Activated CD4-positive, alpha-beta T cell treated with anti-CD3 and anti-CD28 coated beads for 36 hours (primary cell): ENCODE data around the gene CXCL16. TPM values are rescaled to one million over a fixed set of nuclear protein-coding genes. Genes with fewer than 3 reads are reported as not detected.
A peak's percentile ranks its signal among the peaks of the same experiment; 100 is the strongest.

ENCODE experiments used
- ATAC-seq: fragments of 200-7000 bp; cut with Tn5 transposase; one replicate; pipeline ENCODE4 v1.10.0; 2021; ENCODE audit warnings: mild to moderate bottlenecking, moderate library complexity
- CTCF ChIA-PET: fragments of 350-600 bp; sonication (Branson Sonifier 250); formaldehyde crosslinking; loops from one replicate; lab custom pipeline; 2021; ENCODE audit warnings: antibody characterized with exemption; lab: Charles Lee
- POLR2A ChIA-PET: fragments of 350-600 bp; sonication (Branson Sonifier 250); formaldehyde crosslinking; loops from one replicate; lab custom pipeline; 2021; ENCODE audit warnings: antibody characterized with exemption, inconsistent platforms; lab: Charles Lee
- DNase-seq: peaks from one replicate; pipeline ENCODE4 v3.0.0-alpha.2; 2020
- H3K27ac Mint-ChIP-seq: one replicate; pipeline ENCODE4 v1.8.0; 2021; ENCODE audit warnings: mixed read lengths
- H3K27me3 Mint-ChIP-seq: one replicate; pipeline ENCODE4 v1.8.0; 2021; ENCODE audit warnings: mixed read lengths
- H3K36me3 Mint-ChIP-seq: one replicate; pipeline ENCODE4 v1.8.0; 2021; ENCODE audit warnings: low read depth, mixed read lengths
- H3K4me1 Mint-ChIP-seq: one replicate; pipeline ENCODE4 v1.8.0; 2021; ENCODE audit warnings: mixed read lengths
- H3K4me3 Mint-ChIP-seq: one replicate; pipeline ENCODE4 v1.8.0; 2021; ENCODE audit warnings: mild to moderate bottlenecking, moderate library complexity, mixed read lengths
- H3K9me3 Mint-ChIP-seq: one replicate; pipeline ENCODE4 v1.8.0; 2021; ENCODE audit warnings: low read depth, mixed read lengths
- intact Hi-C, 2 experiments: fragments of 100-400 bp; cut with DNase I in 1 of 2; cut with micrococcal nuclease in 1 of 2; formaldehyde crosslinking; loops; one replicate each; pipeline versions ENCODE4 v1.14.2 to v1.15.1; 2022 to 2024; cut with DNase I, micrococcal nuclease
- total RNA-seq, 2 experiments: library from RNA; stranded (reverse); gene quantifications; one replicate each; pipeline ENCODE4 v1.2.3, GENCODE V29; 2021

The CXCL16 gene
- total RNA-seq, 2 experiments from 2014 or later, result 1.7 to 2.5 TPM

DNA sequence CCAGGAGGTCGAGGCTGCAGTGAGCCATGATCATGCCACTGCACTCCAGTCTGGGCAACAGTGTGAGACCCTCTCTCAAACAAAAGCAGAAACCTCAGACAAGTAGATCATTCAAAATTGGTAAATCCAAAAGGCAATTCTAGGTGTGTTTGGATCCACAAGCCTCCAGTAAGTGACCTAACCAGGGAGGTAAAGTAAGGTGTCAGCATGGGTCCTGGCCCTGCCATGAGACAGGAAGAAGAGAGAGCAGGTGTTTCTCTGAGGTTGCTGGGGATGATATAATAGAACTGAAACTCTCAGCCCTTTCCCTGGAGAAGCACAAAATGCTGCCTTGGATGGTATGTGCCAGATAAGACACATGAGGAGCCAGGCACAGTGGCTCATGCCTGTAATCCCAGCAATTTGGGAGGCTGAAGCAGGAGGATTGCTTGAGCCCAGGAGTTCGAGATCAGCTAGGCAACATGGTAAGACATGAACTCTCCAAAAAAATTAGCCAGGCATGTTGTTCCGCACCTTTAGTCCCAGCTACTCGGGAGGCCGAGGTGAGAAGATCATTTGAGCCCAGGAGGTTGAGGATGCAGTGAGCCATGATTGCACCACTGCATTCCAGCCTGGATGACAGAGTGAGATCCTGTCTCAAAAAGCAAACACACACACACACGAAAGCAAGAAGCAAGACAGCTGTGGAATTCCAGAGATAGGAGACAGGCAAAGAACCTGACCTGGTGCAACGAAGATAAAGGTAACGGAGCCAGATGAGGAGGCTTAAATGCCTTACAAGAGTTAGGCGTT is 38.4 kb upstream of the CXCL16 start:
- ChIA-PET POLR2A (interaction anchor here (1.3 kb wide), 1 partner anchor 12 kb away, joined by 3 read pairs; no protein-coding TSS in a partner anchor), CTCF (interaction anchor here (0.5 kb wide), 1 partner anchor 147 kb away, joined by 3 read pairs; no protein-coding TSS in a partner anchor)
- Mint-ChIP-seq H3K27ac (no peak overlapping the region), H3K27me3 (peaks cover 22% of the 10 kb centered on the region), H3K4me1 (no peaks in the 10 kb centered on the region), H3K36me3 (no peaks in the 10 kb centered on the region), H3K9me3 (no peaks in the 10 kb centered on the region), H3K4me3 (no peak overlapping the region)
- no peak for DNase-seq
- intact Hi-C loops, result no loop called here
- no peak for ATAC-seq

DNA sequence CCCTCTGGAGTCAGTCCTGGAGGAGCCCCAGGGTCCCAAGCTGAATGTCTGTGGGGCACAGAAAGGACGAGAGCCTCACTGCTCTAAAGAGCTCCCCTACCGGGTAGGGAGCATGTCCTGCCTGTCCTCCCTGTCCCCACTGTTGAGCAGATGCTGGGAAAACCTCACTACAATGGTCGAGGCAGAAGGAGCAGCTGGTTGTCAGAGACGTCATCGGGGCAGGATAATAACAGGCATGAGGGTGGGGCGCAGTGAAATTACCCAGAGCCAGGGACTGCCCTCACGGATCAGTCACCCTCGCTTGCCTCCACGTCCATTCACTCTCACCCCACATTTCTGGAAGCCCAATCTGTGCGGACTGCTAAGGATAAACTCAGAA is 32.5 kb upstream of the CXCL16 start:
- no peak overlapping the region for H3K27ac Mint-ChIP-seq
- DNase-seq, result no peak
- H3K4me3 Mint-ChIP-seq, result no peak overlapping the region
- H3K9me3 Mint-ChIP-seq, result no peaks in the 10 kb centered on the region
- ChIA-PET POLR2A (no interaction called here), CTCF (no interaction called here)
- peaks cover 13% of the 10 kb centered on the region for H3K4me1 Mint-ChIP-seq
- ATAC-seq, result no peak
- peaks cover 7% of the 10 kb centered on the region for H3K27me3 Mint-ChIP-seq
- intact Hi-C loops, result no loop called here
- H3K36me3 Mint-ChIP-seq, result no peaks in the 10 kb centered on the region

DNA sequence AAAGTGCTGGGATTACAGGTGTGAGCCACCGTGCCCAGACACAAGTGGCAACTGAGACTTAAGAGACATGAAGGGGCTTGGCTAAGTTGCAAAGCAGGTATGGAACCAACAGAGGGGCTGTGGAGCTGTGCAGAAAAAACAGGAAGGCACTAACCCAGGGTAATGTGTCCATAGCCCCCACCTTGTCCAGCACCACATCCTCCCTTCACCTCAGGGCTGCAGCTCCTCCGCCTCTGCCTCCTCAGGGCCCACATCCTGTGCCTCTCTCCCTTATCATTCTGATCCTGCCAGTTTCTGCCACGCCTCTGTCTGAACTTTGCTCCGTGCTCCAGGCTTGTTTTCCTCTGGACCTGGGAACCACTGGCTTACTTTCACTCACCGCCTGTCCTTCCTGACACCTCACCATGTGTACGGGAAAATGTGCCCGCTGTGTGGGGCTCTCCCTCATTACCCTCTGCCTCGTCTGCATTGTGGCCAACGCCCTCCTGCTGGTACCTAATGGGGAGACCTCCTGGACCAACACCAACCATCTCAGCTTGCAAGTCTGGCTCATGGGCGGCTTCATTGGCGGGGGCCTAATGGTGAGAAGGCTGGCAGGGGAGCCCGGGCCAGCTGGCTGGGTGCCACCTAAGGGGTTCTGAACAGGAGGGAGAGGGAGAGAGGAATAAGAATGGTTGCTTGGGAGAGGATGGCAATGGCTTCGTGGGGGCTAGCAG is 31.9 kb upstream of the CXCL16 start, which contains the start of gene TM4SF5:
TM4SF5 (plus strand) TSS at position 368 of the 716 bp plus-strand sequence; CDS start at position 405, 37 bp downstream.
- Mint-ChIP-seq H3K4me1 (peaks cover 13% of the 10 kb centered on the region), H3K36me3 (no peaks in the 10 kb centered on the region), H3K27me3 (peaks cover 7% of the 10 kb centered on the region), H3K4me3 (no peak within 1 kb of the TSS), H3K27ac (no peak within 1 kb of the TSS), H3K9me3 (no peaks in the 10 kb centered on the region)
- CTCF ChIA-PET, result no interaction called here
- intact Hi-C loops, result no loop called here
- peak; percentile 60 for ATAC-seq
- POLR2A ChIA-PET, result no interaction called here
- DNase-seq, result peak; percentile 17

DNA sequence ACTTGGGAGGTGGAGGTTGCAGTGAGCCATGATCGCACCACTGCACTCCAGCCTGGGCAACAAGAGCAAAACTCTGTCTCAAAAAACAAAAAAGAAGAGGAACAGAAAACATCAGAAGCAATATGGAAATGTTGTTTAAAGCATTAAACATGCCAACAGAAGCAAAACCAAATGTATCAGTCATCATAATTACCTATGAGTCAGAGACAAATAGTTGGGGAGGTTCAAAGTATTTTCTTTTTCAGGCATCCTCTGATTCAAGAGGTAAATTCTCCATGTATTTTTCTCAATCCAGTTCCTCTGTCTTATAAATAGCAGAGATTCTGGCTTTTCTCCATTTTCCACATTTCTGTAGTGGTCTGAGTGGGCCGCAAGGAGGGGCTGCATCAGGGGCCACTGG is 29.9 kb upstream of the CXCL16 start:
- intact Hi-C loops, result no loop called here
- no peak for DNase-seq
- Mint-ChIP-seq H3K4me1 (peaks cover 13% of the 10 kb centered on the region), H3K27ac (no peak overlapping the region), H3K4me3 (no peak overlapping the region), H3K36me3 (no peaks in the 10 kb centered on the region), H3K27me3 (peaks cover 7% of the 10 kb centered on the region), H3K9me3 (no peaks in the 10 kb centered on the region)
- CTCF ChIA-PET, result interaction anchor here (1.6 kb wide), 1 partner anchor 13 kb away, joined by 3 read pairs; no protein-coding TSS in a partner anchor
- POLR2A ChIA-PET, result no interaction called here
- ATAC-seq, result peak; percentile 47

DNA sequence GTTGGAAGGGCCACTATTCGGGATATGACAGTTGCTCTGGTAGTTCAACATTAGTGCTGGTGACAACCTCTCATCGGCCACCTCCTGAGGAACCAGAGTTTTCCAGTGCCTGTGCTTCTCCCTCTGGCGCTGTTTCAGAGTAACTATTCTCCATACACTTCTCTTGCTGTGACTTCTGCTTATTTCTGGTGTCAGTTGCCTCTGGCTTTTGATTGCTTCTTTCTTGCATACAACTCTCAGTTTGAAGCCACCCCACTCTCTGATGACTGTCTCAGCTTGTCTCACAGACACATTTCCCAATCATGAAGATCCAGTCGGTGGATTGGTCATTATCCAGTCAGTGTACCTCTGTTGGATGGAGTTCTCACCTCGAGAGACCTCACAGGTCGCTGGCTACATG is 28.6 kb upstream of the CXCL16 start:
- H3K36me3 Mint-ChIP-seq, result no peaks in the 10 kb centered on the region
- H3K4me1 Mint-ChIP-seq, result peaks cover 13% of the 10 kb centered on the region
- H3K27ac Mint-ChIP-seq, result no peak overlapping the region
- ATAC-seq, result no peak
- POLR2A ChIA-PET, result no interaction called here
- CTCF ChIA-PET, result interaction anchor here (0.6 to 1.6 kb wide), 2 partner anchors 12 to 22 kb away, joined by 3 read pairs; no protein-coding TSS in a partner anchor
- intact Hi-C loops, result no loop called here
- DNase-seq, result no peak
- no peak overlapping the region for H3K4me3 Mint-ChIP-seq
- H3K9me3 Mint-ChIP-seq, result no peaks in the 10 kb centered on the region
- peaks cover 7% of the 10 kb centered on the region for H3K27me3 Mint-ChIP-seq

DNA sequence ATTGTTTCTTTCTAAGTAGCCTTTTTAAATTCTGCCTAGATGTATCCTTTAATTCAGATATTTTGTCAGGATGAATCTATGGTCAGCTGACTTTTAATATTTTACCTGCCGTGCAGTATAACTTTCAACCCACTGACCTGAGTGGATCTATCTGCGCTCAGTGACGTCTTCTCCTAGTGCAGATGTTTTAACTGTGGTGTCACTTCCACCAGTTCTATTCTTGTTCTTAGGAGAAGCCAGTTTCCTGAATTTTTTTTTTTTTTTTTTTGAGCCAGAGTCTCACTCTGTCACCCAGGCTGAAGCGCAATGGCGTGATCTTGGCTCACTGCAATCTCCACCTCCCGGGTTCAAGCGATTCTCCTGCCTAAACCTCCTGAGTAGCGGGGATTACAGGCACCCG is 27.0 kb upstream of the CXCL16 start:
- intact Hi-C loops, result no loop called here
- CTCF ChIA-PET, result no interaction called here
- POLR2A ChIA-PET, result no interaction called here
- Mint-ChIP-seq H3K36me3 (no peaks in the 10 kb centered on the region), H3K27ac (no peak overlapping the region), H3K27me3 (peaks cover 5% of the 10 kb centered on the region), H3K9me3 (no peaks in the 10 kb centered on the region), H3K4me1 (peaks cover 11% of the 10 kb centered on the region), H3K4me3 (no peak overlapping the region)
- no peak for ATAC-seq
- no peak for DNase-seq

DNA sequence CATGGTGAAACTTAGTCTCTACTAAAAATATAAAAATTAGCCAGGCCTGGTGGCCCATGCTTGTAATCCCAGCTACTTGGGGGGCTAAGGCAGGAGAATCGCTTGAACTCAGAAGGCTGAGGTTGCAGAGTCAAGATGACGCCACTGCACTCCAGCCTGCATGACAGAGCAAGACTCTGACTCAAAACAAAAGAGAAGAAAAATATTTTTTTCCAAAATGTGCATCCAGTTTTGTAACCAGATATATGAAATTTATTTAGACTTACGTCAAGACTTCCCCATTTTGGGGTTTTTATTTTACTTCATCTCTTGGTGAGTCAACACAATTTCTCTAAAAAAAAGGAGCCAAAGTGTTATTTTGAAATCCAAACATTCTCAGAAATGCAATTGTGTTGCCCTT is 26.5 kb upstream of the CXCL16 start:
- intact Hi-C loops, result no loop called here
- CTCF ChIA-PET, result no interaction called here
- ATAC-seq, result no peak
- H3K9me3 Mint-ChIP-seq, result no peaks in the 10 kb centered on the region
- H3K36me3 Mint-ChIP-seq, result no peaks in the 10 kb centered on the region
- H3K27me3 Mint-ChIP-seq, result peaks cover 5% of the 10 kb centered on the region
- no peak overlapping the region for H3K4me3 Mint-ChIP-seq
- peaks cover 7% of the 10 kb centered on the region for H3K4me1 Mint-ChIP-seq
- H3K27ac Mint-ChIP-seq, result no peak overlapping the region
- POLR2A ChIA-PET, result no interaction called here
- no peak for DNase-seq

DNA sequence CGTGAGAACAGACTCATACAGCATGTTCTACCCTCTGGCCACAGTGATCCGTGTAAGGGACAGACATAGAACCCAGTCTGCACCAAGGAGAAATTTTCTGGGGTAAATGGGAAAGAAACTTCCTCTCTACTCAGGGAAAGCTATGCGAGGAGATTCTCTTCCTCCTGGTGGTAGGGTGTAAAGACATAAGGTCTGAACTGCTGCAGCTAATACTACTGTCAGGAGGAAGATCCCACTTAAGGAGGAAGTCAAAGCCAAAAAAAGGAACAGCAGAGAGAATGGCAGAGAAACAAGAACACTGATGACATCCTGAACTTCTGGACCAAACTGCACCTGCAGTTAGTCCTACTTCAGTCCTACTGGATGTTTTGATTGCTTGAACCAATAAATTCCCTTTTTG is 24.9 kb upstream of the CXCL16 start:
- ATAC-seq (no peak), DNase-seq (no peak)
- ChIA-PET CTCF (interaction anchor here (0.7 kb wide), 1 partner anchor 25 kb away, joined by 4 read pairs; no protein-coding TSS in a partner anchor), POLR2A (no interaction called here)
- Mint-ChIP-seq H3K27me3 (peaks cover 5% of the 10 kb centered on the region), H3K4me3 (no peak overlapping the region), H3K9me3 (no peaks in the 10 kb centered on the region), H3K4me1 (peaks cover 2% of the 10 kb centered on the region), H3K36me3 (no peaks in the 10 kb centered on the region), H3K27ac (no peak overlapping the region)
- intact Hi-C loops, result no loop called here

DNA sequence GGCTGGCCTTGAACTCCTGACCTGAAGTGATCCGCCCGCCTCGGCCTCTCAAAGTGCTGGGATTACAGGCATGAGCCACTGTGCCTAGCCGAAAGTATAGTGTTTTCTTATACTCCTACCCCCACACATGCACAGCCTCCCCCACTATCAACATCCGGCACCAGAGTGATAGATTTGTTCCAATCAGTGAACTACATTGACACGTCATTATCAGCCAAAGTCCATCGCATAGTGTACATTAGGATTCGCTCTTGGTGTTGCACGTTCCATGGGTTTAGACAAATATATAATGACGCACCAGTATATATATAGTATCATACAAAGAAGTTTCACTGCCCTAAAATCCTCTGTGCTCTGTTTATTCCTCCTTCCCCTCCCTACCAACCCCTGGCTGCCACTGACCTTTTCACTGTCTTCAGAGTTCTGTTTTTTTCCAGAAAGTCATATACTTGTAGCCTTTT is 20.1 kb upstream of the CXCL16 start:
- Mint-ChIP-seq H3K27ac (no peak overlapping the region), H3K4me3 (no peak overlapping the region), H3K4me1 (no peaks in the 10 kb centered on the region), H3K9me3 (no peaks in the 10 kb centered on the region), H3K27me3 (peaks cover 7% of the 10 kb centered on the region), H3K36me3 (no peaks in the 10 kb centered on the region)
- ATAC-seq (no peak), DNase-seq (no peak)
- ChIA-PET POLR2A (no interaction called here), CTCF (no interaction called here)
- intact Hi-C loops, result no loop called here

DNA sequence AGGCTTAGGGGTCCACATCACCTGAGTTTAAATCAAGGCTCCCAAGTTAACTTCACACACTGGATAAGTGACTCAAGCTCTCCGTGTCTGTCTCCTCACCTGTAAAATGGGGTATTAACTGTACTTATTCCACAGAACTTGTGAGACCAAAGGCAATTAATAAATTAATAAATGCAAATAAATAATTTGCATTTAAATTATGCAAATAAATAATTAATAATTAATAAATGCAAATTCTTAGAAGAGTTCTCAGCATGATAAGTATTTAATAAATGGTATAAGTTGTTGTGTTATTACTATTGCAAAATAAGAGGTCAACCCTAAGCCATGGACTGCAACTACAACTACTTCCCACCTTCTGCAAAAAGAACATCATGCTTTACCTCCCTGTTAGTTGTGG is 13.7 kb upstream of the CXCL16 start:
- peaks cover 10% of the 10 kb centered on the region for H3K27me3 Mint-ChIP-seq
- H3K36me3 Mint-ChIP-seq, result no peaks in the 10 kb centered on the region
- intact Hi-C loops, result no loop called here
- H3K4me3 Mint-ChIP-seq, result no peak overlapping the region
- ATAC-seq, result no peak
- no peak for DNase-seq
- ChIA-PET CTCF (no interaction called here), POLR2A (no interaction called here)
- H3K27ac Mint-ChIP-seq, result no peak overlapping the region
- peaks cover 3% of the 10 kb centered on the region for H3K4me1 Mint-ChIP-seq
- no peaks in the 10 kb centered on the region for H3K9me3 Mint-ChIP-seq

DNA sequence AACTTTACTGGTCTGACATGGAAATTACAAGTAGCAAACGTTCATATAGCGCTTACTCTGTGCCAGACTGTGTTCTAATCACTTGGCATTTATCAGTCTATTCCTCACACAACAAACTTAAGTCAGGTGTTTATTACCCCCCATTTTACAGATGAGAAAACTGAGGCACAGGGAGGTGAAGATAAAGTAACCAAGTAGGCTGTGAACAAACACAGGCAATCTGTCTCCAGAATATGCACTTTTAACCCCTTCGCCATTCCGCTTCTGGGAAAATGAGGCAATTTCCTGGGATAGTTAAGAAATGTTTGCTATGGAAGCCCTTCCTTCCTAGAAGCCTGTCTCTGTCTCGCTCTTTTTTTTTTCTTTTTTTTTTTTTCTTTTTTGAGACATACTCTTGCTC is 12.2 kb upstream of the CXCL16 start:
- DNase-seq, result no peak
- Mint-ChIP-seq H3K27ac (no peak overlapping the region), H3K36me3 (no peaks in the 10 kb centered on the region), H3K4me1 (peaks cover 16% of the 10 kb centered on the region), H3K9me3 (no peaks in the 10 kb centered on the region), H3K27me3 (peaks cover 14% of the 10 kb centered on the region), H3K4me3 (no peak overlapping the region)
- intact Hi-C loops, result no loop called here
- ChIA-PET CTCF (interaction anchor here (0.6 kb wide), 1 partner anchor 72 kb away, joined by 3 read pairs; no protein-coding TSS in a partner anchor), POLR2A (no interaction called here)
- no peak for ATAC-seq
